HG03442 (cell line): ENCODE results near the gene CPNE6.
"Not testable (repeated sequence)": the region's sequence is repeated elsewhere in the genome, so short reads cannot be mapped to it uniquely, and the experiment has no call there.

Experiments used
- ATAC-seq: cut with Tn5 transposase; IDR thresholded peaks from one replicate; pipeline ENCODE4 v1.9.1; 2021; ENCODE audit warnings: mild to moderate bottlenecking, moderate library complexity; ENCODE audit not compliant: unreplicated experiment

Gene CPNE6

GRCh38 chr14:24071144-24071697, at the start of gene CPNE6:
Gene CPNE6, plus strand, starts transcription at chr14:24071562. Its CDS starts 1,375 bp downstream, at chr14:24072937.
- ATAC-seq = no peak

GRCh38 chr14:24024939-24025418, 46.4 kb upstream of the CPNE6 start:
- not testable (repeated sequence) for ATAC-seq

GRCh38 chr14:24029687-24030086, 41.7 kb upstream of the CPNE6 start:
- not testable (repeated sequence) for ATAC-seq

- not testable (repeated sequence) for ATAC-seq
Observed at GRCh38 chr14:24031331-24031730, 40.0 kb upstream of the CPNE6 start.

- ATAC-seq = no peak
Observed at GRCh38 chr14:24032727-24033418, 38.5 kb upstream of the CPNE6 start.

GRCh38 chr14:24035769-24036168, 35.6 kb upstream of the CPNE6 start:
- ATAC-seq = peak; percentile 6

GRCh38 chr14:24036169-24036962, 35.0 kb upstream of the CPNE6 start:
- peak; percentile 56 for ATAC-seq

GRCh38 chr14:24036963-24037657, 34.3 kb upstream of the CPNE6 start:
- not testable (repeated sequence) for ATAC-seq

GRCh38 chr14:24037658-24038037, 33.7 kb upstream of the CPNE6 start:
- no peak for ATAC-seq

GRCh38 chr14:24038686-24039085, 32.7 kb upstream of the CPNE6 start:
- no peak for ATAC-seq

- no peak for ATAC-seq
Observed at GRCh38 chr14:24040692-24041091, 30.7 kb upstream of the CPNE6 start.

GRCh38 chr14:24042746-24043145, 28.6 kb upstream of the CPNE6 start:
- ATAC-seq = no peak

GRCh38 chr14:24049002-24049401, 22.4 kb upstream of the CPNE6 start:
- ATAC-seq = not testable (repeated sequence)

- ATAC-seq = not testable (repeated sequence)
Observed at GRCh38 chr14:24050753-24051152, 20.6 kb upstream of the CPNE6 start.

GRCh38 chr14:24051176-24051788, 20.1 kb upstream of the CPNE6 start:
- no peak for ATAC-seq

- ATAC-seq = peak; percentile 74
Observed at GRCh38 chr14:24051789-24052655, 19.3 kb upstream of the CPNE6 start, which contains the start of gene CARMIL3. Gene CARMIL3, plus strand, starts transcription at chr14:24052009. Its CDS starts 145 bp downstream, at chr14:24052154.

GRCh38 chr14:24052656-24053547, 18.5 kb upstream of the CPNE6 start:
- no peak for ATAC-seq

GRCh38 chr14:24053548-24054323, 17.6 kb upstream of the CPNE6 start:
- ATAC-seq = no peak
